ENCODE measurements around the gene CDHR3.

DNA sequence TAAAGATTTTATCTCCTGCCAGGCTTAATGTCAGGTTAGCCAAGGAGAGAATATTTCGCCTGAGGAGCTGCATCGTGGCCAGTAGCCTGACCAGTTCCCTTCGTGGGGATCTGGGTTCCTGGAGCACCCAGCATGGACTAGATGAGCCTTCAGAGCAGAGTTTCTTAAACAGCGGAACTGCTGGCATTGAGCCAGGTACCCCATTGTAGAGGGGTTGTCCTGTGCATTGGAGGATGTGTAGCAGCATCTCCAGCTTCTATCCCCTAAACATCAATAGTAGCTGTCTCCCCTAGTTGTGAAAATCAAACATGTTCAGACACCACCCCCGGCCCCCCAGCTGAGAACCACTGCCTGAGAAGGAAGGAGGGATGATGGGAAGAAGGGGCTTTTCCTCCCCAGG lies 36.2 kb downstream of the CDHR3 start:
- TF ChIP-seq EZH2 (IDR thresholded peaks at IDR 0.05), result no peak
- no peak for TF ChIP-seq POLR2AphosphoS5 (IDR thresholded peaks at IDR 0.05; ENCODE audit: borderline replicate concordance, low read depth, low read length)
- no peak for TF ChIP-seq FOXP2 (optimal IDR thresholded peaks at IDR 0.05; ENCODE audit: control extremely low read depth, extremely low read length, insufficient read depth)
